ENCODE data around the gene MEX3D.

- TF ChIP-seq CTCF (IDR thresholded peaks at IDR 0.05; ENCODE audit: borderline replicate concordance, extremely low read depth, low read length, poor library complexity, severe bottlenecking) (no peak), EZH2 (IDR thresholded peaks at IDR 0.05; ENCODE audit: borderline replicate concordance, low read depth, low read length, severe bottlenecking) (no peak)
Observed at GRCh38 chr19:1610579-1610978, 42.5 kb upstream of the MEX3D start.
